ENCODE measurements around the gene C1orf94. TPM values are rescaled to one million over a fixed set of nuclear protein-coding genes. Genes with fewer than 3 reads are reported as not detected.

C1orf94 gene
- total RNA-seq, 1 experiment from 2014 or later = 6.0 TPM

Other genes starting within 250 kb of the C1orf94 start
- 13.2 to 14.0 TPM (median 13.9 TPM) in 3 replicates for gene CSMD2, start 11.7 kb upstream of the C1orf94 start, total RNA-seq (2021)

All from WTC11 (cell line).